Measurements from ENCODE around the gene ABCB6. TPM values are rescaled to one million over a fixed set of nuclear protein-coding genes. Genes with fewer than 3 reads are reported as not detected.

The ABCB6 gene
- total and polyA plus RNA-seq, 9 donors: 28.4 to 42.0 (median 33.2) TPM

DNA sequence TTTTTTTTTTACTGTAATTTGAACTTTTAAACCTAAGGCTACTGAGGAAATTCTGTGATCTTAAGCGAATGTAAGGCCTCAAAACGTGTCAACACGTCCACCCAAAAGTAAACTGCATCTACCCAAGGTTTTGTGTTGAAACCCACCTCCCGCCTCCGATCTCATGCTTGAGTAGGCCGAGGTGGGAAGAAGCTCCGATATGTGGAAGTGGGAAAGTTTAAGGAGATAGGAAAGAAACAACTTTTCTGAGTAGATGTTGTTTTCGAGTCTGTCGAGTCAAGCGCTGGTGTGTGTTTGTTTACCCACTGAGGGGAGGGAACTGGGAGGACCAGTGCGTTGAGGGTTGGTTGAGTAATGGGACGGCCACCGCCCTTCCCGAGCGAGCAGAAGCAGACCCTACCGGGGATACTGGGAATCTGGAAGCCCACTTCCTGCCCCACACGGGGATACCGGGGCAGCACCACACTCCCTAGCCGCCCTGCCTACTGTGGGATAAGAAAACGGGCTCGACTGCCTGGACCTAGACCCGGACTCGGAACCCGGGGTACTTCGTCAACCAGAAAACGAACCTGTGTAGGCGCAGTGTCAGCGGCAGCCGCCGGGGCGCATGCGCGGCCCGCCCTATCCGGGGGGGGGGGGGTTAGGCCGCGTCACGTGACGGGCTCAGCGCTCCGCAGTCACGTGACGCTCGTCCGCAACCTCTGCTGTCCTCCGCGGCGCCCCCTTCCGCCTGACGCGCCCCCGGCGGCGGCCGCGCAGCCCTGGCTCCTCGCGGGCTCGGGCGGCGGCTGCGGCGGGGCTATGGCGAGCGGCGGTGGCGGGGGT is 41.0 kb downstream of the ABCB6 start, which contains the start of gene RETREG2:
Gene RETREG2 (plus strand): TSS at position 724 of the 825 bp plus-strand sequence. CDS start 78 bp downstream, at position 802.
- Histone ChIP-seq H3K36me3 (ENCODE audit: control insufficient read depth, insufficient read depth, low read length) (peaks cover 58% of the 10 kb centered on the region), H3K9me3 (replicated peaks; ENCODE audit: control insufficient read depth, low read depth, low read length) (no peaks in the 10 kb centered on the region), H3K27ac (ENCODE audit: low read length) (peak within 1 kb of the TSS; percentile 99), H3K4me1 (ENCODE audit: control insufficient read depth, insufficient read depth, low read length) (peaks cover 18% of the 10 kb centered on the region), H3K27me3 (ENCODE audit: control insufficient read depth, insufficient read depth, low read length) (no peaks in the 10 kb centered on the region), H3K4me3 (ENCODE audit: low read length) (peak within 1 kb of the TSS; percentile 80)
- under 1% methylated on average over 58 of the region's 67 CpGs for WGBS (ENCODE audit: insufficient coverage)
- DNase-seq: peak; percentile 95

DNA sequence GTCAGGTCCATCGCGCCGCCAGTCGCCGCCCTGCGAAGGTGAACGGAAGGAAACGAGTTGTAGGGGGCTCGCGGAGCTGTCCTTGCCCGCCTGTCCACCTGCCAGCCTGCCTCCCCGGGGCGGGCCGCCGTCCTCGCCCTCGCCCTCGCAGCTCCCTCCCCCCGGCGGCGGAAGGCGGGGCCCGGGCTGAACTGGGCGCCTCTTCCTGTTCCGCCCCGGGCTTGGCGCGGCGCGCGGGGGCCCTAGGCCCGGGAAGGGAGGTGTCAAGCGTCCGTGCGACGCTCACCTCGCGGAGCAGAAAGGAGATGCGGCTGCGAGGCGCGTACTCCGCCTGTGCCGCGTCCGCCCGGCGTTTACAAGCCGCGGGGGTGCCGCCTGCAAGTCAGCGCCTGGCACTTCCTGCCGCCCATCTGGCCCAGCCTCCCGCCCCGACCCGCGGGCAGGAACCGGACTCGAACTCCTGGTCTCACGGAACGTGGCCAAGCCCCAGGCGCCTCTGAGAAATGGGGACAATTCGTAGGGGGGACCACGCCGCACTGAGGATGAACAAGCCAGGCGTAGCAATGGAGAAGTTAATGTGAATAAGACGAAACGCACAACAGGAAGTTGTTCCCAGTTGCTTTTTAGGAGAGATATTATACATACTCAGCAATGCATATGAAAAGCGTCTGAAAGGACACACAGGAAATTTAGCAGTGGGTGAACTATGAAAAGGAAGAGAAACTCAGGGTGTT is 41.8 kb downstream of the ABCB6 start, which contains the start of gene CNPPD1:
Gene CNPPD1 (minus strand): TSS at position 108 of the 734 bp plus-strand sequence. CDS start 97 bp downstream, at position 11.
- no peaks in the 10 kb centered on the region for H3K9me3 ChIP-seq (replicated peaks; ENCODE audit: control insufficient read depth, low read depth, low read length)
- peak within 1 kb of the TSS; percentile 80 for H3K4me3 ChIP-seq (ENCODE audit: low read length)
- peak within 1 kb of the TSS; percentile 99 for H3K27ac ChIP-seq (ENCODE audit: low read length)
- peak; percentile 94 for DNase-seq
- H3K4me1 ChIP-seq (ENCODE audit: control insufficient read depth, insufficient read depth, low read length): peaks cover 18% of the 10 kb centered on the region
- no peaks in the 10 kb centered on the region for H3K27me3 ChIP-seq (ENCODE audit: control insufficient read depth, insufficient read depth, low read length)
- WGBS (ENCODE audit: insufficient coverage): 0% methylated on average over 59 of the region's 69 CpGs
- H3K36me3 ChIP-seq (ENCODE audit: control insufficient read depth, insufficient read depth, low read length): peaks cover 58% of the 10 kb centered on the region

DNA sequence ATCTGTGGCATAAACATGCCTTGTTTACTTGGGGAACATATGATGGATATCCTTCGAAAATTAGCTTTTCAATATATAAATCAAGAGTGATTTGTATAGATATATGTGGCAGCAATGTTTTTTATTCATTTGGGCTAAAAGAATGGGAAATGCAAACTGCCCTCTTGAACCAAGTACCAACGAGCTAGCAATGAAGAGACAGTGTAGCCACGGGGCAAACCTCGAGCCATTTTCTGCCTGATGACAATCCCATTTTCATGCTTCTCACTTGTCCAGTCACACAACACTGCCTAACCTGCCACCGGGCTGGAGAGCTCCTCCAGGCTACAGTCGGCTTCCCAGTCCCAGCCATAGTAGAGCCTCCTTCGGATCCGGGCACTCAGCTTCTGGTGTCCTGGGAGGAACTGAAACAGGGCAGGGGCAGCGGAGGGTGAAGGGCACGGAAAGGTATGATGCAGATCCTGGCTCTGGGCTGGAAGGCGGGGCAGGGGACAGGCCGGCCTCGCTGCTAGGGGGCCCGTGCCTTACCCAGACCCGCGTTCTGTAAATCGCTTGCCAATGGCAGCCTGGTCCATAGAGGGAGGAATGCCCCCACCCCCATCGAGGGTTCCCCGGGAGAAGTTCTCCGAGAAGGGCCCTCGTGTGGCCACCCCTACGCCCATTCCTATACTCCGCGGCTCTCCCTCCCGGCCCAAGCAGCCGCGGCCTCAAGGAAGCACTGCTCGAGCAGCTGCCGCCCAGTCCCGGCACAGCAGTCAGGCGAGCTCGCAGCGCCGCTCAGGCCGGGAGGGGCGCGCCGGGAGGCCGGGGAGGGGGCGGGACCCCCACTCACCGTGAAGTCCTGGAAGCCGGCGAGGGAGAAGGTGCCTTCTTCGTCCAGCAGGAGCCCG is 42.6 kb downstream of the ABCB6 start:
- no peaks in the 10 kb centered on the region for H3K9me3 ChIP-seq (replicated peaks; ENCODE audit: control insufficient read depth, low read depth, low read length)

GRCh38 chr2:219175486-219175885 is 43.3 kb downstream of the ABCB6 start:
- 83% methylated on average over 4 of the region's 7 CpGs for WGBS (ENCODE audit: insufficient coverage)
- Histone ChIP-seq H3K4me1 (ENCODE audit: control insufficient read depth, insufficient read depth, low read length) (peaks cover 21% of the 10 kb centered on the region), H3K4me3 (ENCODE audit: low read length) (no peak overlapping the region), H3K27me3 (ENCODE audit: control insufficient read depth, insufficient read depth, low read length) (no peaks in the 10 kb centered on the region), H3K9me3 (replicated peaks; ENCODE audit: control insufficient read depth, low read depth, low read length) (no peaks in the 10 kb centered on the region), H3K27ac (ENCODE audit: low read length) (no peak overlapping the region), H3K36me3 (ENCODE audit: control insufficient read depth, insufficient read depth, low read length) (peaks cover 51% of the 10 kb centered on the region)
- no peak for DNase-seq

More for the DNA sequence above, 42.6 kb downstream of the ABCB6 start:
- Histone ChIP-seq H3K4me3 (ENCODE audit: low read length) (peak overlapping the region; percentile 80), H3K36me3 (ENCODE audit: control insufficient read depth, insufficient read depth, low read length) (peaks cover 58% of the 10 kb centered on the region), H3K27me3 (ENCODE audit: control insufficient read depth, insufficient read depth, low read length) (no peaks in the 10 kb centered on the region), H3K27ac (ENCODE audit: low read length) (peak overlapping the region; percentile 99), H3K4me1 (ENCODE audit: control insufficient read depth, insufficient read depth, low read length) (peaks cover 21% of the 10 kb centered on the region)
- peak; percentile 64 for DNase-seq
- 2% methylated on average over 33 of the region's 45 CpGs for WGBS (ENCODE audit: insufficient coverage)

DNA sequence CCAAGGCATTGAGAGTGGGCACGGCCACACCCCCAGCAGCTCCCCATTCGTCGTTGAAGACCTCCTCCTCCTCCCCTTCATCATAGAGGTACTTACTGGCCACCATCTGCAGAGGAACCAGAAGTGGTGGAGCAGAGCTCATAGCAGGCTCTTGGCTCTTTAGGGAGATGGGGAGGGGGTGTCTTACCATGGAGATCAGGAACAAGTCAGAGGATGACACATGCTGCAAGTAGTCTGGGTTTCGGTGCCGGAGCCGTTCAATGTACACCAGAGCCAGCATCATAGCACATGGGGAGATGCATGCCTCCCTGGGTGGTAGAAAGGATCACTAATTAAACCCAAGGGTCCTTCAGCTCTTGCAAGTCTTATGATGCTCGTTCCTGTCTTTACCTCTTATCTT is 44.0 kb downstream of the ABCB6 start:
- Histone ChIP-seq H3K27ac (ENCODE audit: low read length) (no peak overlapping the region), H3K9me3 (replicated peaks; ENCODE audit: control insufficient read depth, low read depth, low read length) (no peaks in the 10 kb centered on the region), H3K4me1 (ENCODE audit: control insufficient read depth, insufficient read depth, low read length) (peaks cover 21% of the 10 kb centered on the region), H3K36me3 (ENCODE audit: control insufficient read depth, insufficient read depth, low read length) (peaks cover 44% of the 10 kb centered on the region), H3K4me3 (ENCODE audit: low read length) (no peak overlapping the region), H3K27me3 (ENCODE audit: control insufficient read depth, insufficient read depth, low read length) (no peaks in the 10 kb centered on the region)
- no CpG with 5 or more reads among the region's 7 CpGs for WGBS (ENCODE audit: insufficient coverage)
- DNase-seq: no peak

- Histone ChIP-seq H3K4me3 (ENCODE audit: low read length) (no peak overlapping the region), H3K4me1 (ENCODE audit: control insufficient read depth, insufficient read depth, low read length) (peaks cover 16% of the 10 kb centered on the region), H3K27me3 (ENCODE audit: control insufficient read depth, insufficient read depth, low read length) (no peaks in the 10 kb centered on the region), H3K27ac (ENCODE audit: low read length) (no peak overlapping the region), H3K9me3 (replicated peaks; ENCODE audit: control insufficient read depth, low read depth, low read length) (no peaks in the 10 kb centered on the region), H3K36me3 (ENCODE audit: control insufficient read depth, insufficient read depth, low read length) (peaks cover 39% of the 10 kb centered on the region)
- 100% methylated on average over 1 of the region's 3 CpGs for WGBS (ENCODE audit: insufficient coverage)
- DNase-seq: no peak
Measured at GRCh38 chr2:219174146-219174545, 44.6 kb downstream of the ABCB6 start.

- H3K27me3 ChIP-seq (ENCODE audit: control insufficient read depth, insufficient read depth, low read length): no peaks in the 10 kb centered on the region
- no peak overlapping the region for H3K27ac ChIP-seq (ENCODE audit: low read length)
- no peak for DNase-seq
- H3K4me3 ChIP-seq (ENCODE audit: low read length): no peak overlapping the region
- no peaks in the 10 kb centered on the region for H3K9me3 ChIP-seq (replicated peaks; ENCODE audit: control insufficient read depth, low read depth, low read length)
- peaks cover 11% of the 10 kb centered on the region for H3K4me1 ChIP-seq (ENCODE audit: control insufficient read depth, insufficient read depth, low read length)
- 73% methylated on average over 2 of the region's 6 CpGs for WGBS (ENCODE audit: insufficient coverage)
- H3K36me3 ChIP-seq (ENCODE audit: control insufficient read depth, insufficient read depth, low read length): peaks cover 39% of the 10 kb centered on the region
Measured at GRCh38 chr2:219173176-219173575, 45.6 kb downstream of the ABCB6 start.

- H3K27ac ChIP-seq (ENCODE audit: low read length): no peak overlapping the region
- DNase-seq: no peak
- H3K36me3 ChIP-seq (ENCODE audit: control insufficient read depth, insufficient read depth, low read length): peaks cover 39% of the 10 kb centered on the region
- no peaks in the 10 kb centered on the region for H3K9me3 ChIP-seq (replicated peaks; ENCODE audit: control insufficient read depth, low read depth, low read length)
- 83% methylated on average over 12 of the region's 16 CpGs for WGBS (ENCODE audit: insufficient coverage)
- peaks cover 10% of the 10 kb centered on the region for H3K4me1 ChIP-seq (ENCODE audit: control insufficient read depth, insufficient read depth, low read length)
- H3K4me3 ChIP-seq (ENCODE audit: low read length): no peak overlapping the region
- H3K27me3 ChIP-seq (ENCODE audit: control insufficient read depth, insufficient read depth, low read length): no peaks in the 10 kb centered on the region
Measured at GRCh38 chr2:219172231-219173154, 46.3 kb downstream of the ABCB6 start.

GRCh38 chr2:219171231-219171651 is 47.5 kb downstream of the ABCB6 start:
- H3K9me3 ChIP-seq (replicated peaks; ENCODE audit: control insufficient read depth, low read depth, low read length): no peaks in the 10 kb centered on the region
- peak overlapping the region; percentile 60 for H3K27ac ChIP-seq (ENCODE audit: low read length)
- H3K36me3 ChIP-seq (ENCODE audit: control insufficient read depth, insufficient read depth, low read length): peaks cover 39% of the 10 kb centered on the region
- WGBS (ENCODE audit: insufficient coverage): 41% methylated on average over 6 of the region's 6 CpGs
- no peak overlapping the region for H3K4me3 ChIP-seq (ENCODE audit: low read length)
- peak; percentile 68 for DNase-seq
- H3K27me3 ChIP-seq (ENCODE audit: control insufficient read depth, insufficient read depth, low read length): no peaks in the 10 kb centered on the region
- H3K4me1 ChIP-seq (ENCODE audit: control insufficient read depth, insufficient read depth, low read length): peaks cover 9% of the 10 kb centered on the region

All from muscle of leg (tissue), 11 donors.